ENCODE measurements around the gene PLTP.

- TF ChIP-seq ZFX (IDR thresholded peaks at IDR 0.05) (no peak), CTCF (conservative IDR thresholded peaks at IDR 0.05) (no peak)
Observed at GRCh38 chr20:45917790-45918141, 5.8 kb upstream of the PLTP start.

Data from C4-2B (cell line).